ENCODE data around the gene PSMD1.

DNA sequence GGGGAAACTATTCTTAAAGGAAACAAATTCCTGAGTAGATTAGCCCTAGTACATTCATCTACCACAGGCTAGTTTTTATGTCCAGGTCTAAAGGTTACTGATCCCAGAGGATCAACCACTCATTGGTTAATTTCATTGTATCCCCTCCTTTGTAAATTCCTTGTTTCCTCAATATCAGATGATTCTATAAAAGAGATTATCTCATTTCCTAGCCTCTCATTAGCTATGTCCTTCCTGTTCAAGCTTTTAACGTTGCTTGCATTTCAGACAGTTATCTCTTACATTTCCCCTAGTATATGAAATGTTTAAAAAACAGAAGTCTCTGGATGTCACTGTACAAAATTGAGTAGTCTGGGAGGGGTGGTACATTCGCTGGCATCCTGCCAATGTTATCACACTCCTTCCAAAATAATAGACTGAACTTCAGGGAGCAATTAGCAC, 117.6 kb downstream of the PSMD1 start:
- TF ChIP-seq, protein P1, sequence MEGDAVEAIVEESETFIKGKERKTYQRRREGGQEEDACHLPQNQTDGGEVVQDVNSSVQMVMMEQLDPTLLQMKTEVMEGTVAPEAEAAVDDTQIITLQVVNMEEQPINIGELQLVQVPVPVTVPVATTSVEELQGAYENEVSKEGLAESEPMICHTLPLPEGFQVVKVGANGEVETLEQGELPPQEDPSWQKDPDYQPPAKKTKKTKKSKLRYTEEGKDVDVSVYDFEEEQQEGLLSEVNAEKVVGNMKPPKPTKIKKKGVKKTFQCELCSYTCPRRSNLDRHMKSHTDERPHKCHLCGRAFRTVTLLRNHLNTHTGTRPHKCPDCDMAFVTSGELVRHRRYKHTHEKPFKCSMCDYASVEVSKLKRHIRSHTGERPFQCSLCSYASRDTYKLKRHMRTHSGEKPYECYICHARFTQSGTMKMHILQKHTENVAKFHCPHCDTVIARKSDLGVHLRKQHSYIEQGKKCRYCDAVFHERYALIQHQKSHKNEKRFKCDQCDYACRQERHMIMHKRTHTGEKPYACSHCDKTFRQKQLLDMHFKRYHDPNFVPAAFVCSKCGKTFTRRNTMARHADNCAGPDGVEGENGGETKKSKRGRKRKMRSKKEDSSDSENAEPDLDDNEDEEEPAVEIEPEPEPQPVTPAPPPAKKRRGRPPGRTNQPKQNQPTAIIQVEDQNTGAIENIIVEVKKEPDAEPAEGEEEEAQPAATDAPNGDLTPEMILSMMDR (IDR thresholded peaks at IDR 0.05), result no peak
- TF ChIP-seq POLR2A (IDR thresholded peaks at IDR 0.05) (no peak), EP300 (IDR thresholded peaks at IDR 0.05) (no peak)
